Fibroblast of lung (primary cell): ENCODE data around the gene DCAF11.

Source experiments
- EZH2 ChIP-seq: IDR thresholded peaks from 2 replicates; pipeline ENCODE4 v1.5.1; 2012; ENCODE audit warnings: low read length, control low read depth, mild to moderate bottlenecking; ENCODE audit errors: missing control alignments
- TF ChIP-seq, protein P1 (sequence below), 2 donors: IDR thresholded peaks in 1 of 2; conservative IDR thresholded peaks in 1 of 2; 1 replicate in 1 of 2; 2 replicates in 1 of 2; pipeline ENCODE4 v1.5.1; 2011 to 2012; ENCODE audit warnings: low read length in 2 of 2, control low read depth in 1 of 2, inconsistent platforms in 1 of 2, low read depth in 1 of 2, mild to moderate bottlenecking in 1 of 2

- TF ChIP-seq, protein P1, sequence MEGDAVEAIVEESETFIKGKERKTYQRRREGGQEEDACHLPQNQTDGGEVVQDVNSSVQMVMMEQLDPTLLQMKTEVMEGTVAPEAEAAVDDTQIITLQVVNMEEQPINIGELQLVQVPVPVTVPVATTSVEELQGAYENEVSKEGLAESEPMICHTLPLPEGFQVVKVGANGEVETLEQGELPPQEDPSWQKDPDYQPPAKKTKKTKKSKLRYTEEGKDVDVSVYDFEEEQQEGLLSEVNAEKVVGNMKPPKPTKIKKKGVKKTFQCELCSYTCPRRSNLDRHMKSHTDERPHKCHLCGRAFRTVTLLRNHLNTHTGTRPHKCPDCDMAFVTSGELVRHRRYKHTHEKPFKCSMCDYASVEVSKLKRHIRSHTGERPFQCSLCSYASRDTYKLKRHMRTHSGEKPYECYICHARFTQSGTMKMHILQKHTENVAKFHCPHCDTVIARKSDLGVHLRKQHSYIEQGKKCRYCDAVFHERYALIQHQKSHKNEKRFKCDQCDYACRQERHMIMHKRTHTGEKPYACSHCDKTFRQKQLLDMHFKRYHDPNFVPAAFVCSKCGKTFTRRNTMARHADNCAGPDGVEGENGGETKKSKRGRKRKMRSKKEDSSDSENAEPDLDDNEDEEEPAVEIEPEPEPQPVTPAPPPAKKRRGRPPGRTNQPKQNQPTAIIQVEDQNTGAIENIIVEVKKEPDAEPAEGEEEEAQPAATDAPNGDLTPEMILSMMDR (conservative IDR thresholded peaks at IDR 0.05 in 1 of 2, IDR thresholded peaks at IDR 0.05 in 1 of 2; ENCODE audit: low read depth in 1 of 2, low read length in 2 of 2) = no peak
- no peak for TF ChIP-seq EZH2
These were observed 21.9 kb upstream of the DCAF11 start for GRCh38 chr14:24092505-24093206.
